Islet precursor cell (in vitro differentiated cells): ENCODE measurements around the gene TSPYL4.

ENCODE experiments used
- DNase-seq: peaks from one replicate; pipeline ENCODE4 v3.0.0-alpha.2; 2018

TSPYL4 gene

GRCh38 chr6:116221911-116222310, 32.0 kb downstream of the TSPYL4 start:
- no peak for DNase-seq

DNA sequence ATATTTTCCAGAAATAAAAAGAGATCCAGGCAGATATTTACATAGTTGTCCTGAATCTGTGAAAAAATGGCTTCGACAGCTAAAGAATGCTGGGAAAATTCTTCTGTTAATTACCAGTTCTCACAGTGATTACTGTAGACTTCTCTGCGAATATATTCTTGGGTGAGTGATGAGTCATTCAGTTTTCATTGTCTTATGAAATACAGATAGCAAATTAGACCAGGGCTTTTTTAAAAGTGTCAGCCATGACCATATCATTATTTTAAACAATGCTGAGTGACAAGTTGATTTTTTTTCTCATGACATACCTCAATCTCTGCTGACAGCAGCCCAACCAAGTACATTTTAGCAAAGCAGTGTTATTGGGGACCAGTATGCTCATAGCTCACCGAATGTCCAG, 32.8 kb downstream of the TSPYL4 start:
- DNase-seq, result no peak

- no peak for DNase-seq
Measured at GRCh38 chr6:116218866-116219265, 35.0 kb downstream of the TSPYL4 start.

GRCh38 chr6:116218172-116218633, 35.7 kb downstream of the TSPYL4 start:
- DNase-seq, result no peak

GRCh38 chr6:116217069-116217468, 36.8 kb downstream of the TSPYL4 start:
- no peak for DNase-seq

DNA sequence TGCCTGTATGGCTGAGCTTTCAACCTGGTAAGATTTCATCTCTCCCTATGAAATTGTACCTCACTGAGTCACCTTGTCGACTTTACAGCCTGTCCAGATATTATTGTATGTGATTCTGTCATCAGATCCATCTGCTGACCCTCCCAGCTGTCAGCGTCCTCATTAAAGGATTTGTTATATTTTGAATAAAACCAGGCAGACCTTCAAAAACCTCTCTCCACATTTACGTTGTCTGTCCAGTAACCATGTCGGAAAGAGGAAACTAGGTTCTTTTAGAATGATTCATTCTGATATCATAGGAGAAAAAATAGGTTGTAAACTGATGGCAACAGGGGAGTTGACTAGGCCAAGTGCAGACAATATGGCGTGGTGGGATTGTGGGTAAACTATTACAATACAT, 38.5 kb downstream of the TSPYL4 start:
- DNase-seq, result no peak

DNA sequence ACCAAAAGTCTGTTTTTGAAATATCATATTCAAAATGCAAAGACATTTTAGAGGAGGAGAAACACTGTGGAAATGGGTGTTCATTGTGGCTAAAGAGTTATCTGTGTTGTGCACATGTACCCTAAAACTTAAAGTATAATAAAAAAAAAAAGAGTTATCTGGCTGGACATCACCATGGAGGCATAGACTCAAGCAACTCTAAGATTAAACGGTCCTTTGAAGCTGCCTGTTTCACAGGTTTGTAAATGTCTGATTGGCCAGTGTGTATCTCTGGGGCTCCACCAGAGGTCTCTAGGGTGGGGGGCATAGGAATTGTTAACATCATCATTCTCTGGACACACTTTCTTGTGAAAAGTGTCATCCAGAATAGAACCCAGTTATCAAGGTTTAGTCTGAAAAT, 39.2 kb downstream of the TSPYL4 start:
- DNase-seq, result no peak

DNA sequence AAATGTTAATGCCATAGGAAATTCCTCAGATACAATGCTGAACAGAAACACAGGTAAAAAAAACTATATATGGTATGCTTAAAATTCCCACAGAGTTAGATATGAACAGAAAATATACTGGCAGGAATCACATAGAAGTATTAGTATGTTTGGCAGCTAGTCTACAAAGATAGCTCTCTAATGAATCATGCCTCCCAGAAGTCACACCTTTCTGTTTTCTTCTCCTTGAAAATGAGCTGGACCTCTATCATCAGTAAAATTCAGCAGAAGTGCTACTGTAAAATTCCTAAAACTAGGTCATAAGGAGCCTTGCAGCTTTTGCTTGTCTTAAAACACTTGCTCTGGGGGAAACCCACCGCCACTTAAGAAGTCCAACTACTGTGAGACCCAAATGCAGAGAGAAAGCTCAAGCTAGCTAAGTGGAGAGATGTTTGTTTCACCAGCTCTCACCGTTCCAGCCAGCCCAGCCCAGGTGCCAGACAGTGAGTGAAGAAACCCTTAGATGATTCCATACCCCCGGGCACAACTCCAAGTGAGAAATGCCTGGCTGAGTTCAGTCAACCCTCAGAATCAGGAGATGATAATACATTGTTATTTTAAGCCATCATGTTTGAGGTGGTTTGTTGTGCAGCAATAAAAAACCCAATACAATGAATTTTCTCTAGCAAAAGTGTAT, 43.0 kb downstream of the TSPYL4 start:
- DNase-seq, result peak; percentile 69

DNA sequence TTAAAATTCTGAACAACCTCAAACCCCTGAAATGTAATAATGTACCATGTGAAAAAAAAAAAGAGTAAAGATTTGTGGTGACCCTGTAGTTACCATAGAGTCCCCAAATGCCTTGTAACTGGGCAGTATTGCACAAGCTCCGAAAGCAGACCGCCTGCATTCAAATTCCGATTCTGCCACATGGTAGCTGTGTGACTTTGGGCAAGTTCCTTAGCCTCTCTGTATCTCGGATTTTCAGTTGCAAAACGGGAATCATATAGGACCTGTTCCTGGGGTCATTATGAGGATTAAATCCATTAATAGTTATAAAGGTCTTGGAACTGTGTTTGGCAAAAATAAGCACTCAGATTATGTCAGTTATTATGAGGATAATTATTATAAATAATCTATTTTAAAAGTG, 43.6 kb downstream of the TSPYL4 start:
- DNase-seq, result no peak

DNA sequence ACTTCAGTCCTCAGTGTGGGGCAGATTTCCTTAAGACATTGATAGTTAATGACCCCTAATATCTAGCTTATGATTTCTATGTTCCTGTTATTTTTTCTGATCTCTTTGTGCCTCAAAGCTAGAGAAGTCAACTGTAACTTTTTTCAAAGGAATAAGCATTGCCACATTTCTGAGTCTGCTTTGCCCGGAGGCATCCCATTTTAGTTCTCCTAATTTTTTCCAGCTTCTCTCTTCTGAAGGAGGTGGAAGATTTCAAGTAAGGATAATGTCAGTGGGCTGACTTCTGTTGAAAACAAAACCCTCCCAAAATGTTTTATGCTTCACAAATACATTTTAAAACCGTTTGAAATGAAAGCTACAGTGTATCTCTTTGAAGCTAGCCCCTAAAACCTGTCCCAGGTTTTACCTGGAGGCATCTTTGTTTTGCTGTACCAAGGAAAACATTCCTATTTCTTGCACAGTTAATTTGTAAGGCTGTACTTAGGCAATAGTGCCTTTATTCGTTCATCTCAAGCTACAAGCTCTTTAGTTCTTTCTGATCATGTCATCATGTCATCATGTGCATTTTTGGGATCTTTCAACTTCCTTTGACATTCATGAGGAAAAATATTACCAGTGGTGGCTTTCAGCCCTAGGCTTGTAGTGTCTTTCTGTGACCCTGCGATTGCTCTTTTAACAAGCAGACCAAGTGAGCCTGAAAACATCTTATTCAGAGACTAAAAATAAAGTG, 45.7 kb downstream of the TSPYL4 start:
- DNase-seq, result no peak

DNA sequence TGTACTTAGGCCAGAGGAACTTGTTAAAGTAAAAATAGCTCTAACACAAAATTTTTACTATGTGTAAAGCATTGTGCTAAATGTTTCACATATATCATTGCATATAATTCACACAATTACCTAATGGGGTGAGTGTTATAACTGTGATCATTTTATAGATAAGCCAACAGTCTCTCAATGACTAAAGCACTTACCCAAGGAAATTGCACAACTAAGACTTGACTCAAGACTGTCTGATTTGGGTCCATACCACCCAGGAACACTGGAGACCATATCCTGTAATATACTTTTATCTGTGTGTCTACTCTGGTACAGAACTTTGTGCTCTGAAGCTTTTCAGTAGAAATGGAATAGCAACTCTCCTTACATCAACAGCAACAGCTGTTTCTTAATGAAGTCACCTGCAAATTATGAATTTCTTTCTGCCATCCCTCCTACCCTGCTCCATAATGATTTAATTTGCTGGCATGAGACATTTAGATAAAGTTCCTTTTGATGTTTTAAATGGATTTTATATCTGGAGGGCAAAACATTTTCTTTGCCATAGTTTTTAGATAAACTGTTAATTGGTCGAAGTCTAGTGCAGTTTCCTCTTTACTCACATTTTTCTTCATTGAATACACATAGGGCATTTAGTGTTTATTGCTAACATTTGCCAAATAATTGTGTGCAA, 47.5 kb downstream of the TSPYL4 start:
- no peak for DNase-seq

DNA sequence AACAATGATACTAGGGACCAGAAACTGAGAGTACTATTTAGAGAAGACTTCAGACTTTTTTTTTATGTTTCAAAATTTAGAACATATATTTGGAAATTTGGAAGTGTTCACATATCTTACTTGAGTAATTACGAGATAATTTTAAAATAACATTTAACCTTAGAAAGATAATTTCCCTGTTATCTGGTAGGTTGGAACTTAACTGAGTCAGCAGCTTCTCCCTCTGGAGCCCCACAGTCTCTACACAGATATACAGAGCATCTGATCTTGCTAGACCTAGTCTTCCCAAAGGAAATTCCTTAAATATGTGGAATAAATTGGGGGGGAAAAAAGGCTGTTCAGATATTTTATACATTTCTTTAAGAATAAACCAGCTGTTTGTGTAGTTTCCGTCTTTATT, 48.6 kb downstream of the TSPYL4 start:
- no peak for DNase-seq

- no peak for DNase-seq
Measured at GRCh38 chr6:116201538-116201937, 52.3 kb downstream of the TSPYL4 start.

DNA sequence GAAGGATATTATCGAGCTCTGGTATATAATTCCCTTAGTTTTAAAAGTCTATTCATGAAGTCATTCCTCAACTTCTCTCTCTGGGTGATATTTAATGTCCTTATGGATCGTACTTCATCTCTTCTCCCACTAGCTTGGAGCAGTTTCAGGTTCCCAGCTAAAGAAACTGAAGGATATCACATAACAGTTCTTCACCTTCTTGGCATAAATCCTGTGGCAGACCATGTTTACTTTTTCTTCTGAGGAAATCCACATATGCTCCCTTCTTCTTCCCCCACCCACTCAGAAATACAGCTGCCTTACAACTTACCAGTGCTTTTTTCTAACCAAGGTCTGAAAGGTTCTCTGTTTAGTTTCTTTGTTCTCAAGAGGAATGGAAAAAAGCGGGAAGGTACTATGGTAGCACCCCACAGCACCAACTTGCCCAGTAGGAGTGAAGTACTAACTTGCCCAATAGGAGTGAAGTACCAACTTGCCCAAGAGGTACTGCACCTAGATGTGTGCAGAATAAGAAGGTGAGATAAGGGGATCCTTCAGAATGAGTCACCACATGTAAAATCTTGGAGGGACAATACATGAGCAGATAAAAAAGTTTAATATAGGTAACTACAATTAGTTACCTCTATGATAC, 53.1 kb downstream of the TSPYL4 start:
- no peak for DNase-seq
